ENCODE results near the gene ISY1. TPM values are rescaled to one million over a fixed set of nuclear protein-coding genes. Genes with fewer than 3 reads are reported as not detected.
A peak's percentile ranks its signal among the peaks of the same experiment; 100 is the strongest.

The ISY1 gene
- polyA plus RNA-seq, 1 donor (not counting 4 experiments of a cell fraction or from before 2014, with no cell fraction given): 25.5 TPM

DNA sequence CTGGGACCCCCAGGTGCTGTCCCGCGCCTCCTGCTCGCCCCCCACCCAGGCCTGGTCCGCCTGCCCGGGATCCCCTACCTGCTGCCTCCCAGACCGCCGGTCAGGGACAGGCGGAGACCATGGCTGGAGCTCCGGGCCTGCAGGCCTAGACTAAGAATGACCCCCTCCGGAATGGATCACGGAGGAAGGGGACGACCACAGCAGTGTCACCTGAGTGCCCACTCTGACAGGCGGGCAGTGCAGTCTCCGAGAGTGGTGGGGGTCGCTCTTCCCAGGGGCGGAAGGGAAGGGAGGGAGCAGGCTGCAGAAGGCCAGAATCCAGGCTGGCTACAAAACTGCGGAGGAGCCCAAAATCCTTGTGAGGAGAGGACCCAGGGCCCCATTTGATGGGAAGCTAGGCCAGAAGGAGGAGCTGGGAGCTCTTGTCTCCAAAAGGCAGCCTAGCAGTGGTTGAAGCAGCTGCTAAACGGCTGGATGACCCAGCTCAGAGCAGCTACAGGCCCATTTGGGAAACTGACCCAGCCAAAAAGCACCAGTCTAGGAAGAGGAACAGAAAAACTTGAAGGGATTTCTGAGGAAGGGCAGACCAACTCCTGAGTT is 38.4 kb downstream of the ISY1 start:
- Histone ChIP-seq H3K4me3 (ENCODE audit: control insufficient read depth in 2 of 3, extremely low read depth in 1 of 3, insufficient read depth in 2 of 3, low read depth in 1 of 3, low read length in 3 of 3) (no peak overlapping the region), H3K4me2 (ENCODE audit: control insufficient read depth, extremely low read depth, insufficient read depth, low read depth, low read length) (no peak overlapping the region), H3K27ac (ENCODE audit: control insufficient read depth, insufficient read depth, low read length) (no peak overlapping the region), H3K9me1 (ENCODE audit: control insufficient read depth, extremely low read depth, insufficient read depth, low read length) (no peaks in the 10 kb centered on the region), H3K4me1 (ENCODE audit: control insufficient read depth, extremely low read depth, insufficient read depth, low read length) (peaks cover 25% of the 10 kb centered on the region), H3K36me3 (ENCODE audit: control insufficient read depth in 2 of 2, extremely low read depth in 1 of 2, insufficient read depth in 2 of 2, low read length in 2 of 2) (peaks cover 7 to 10% of the 10 kb centered on the region in 2 experiments), H3K79me2 (ENCODE audit: control insufficient read depth, insufficient read depth, low read length) (peaks cover 27% of the 10 kb centered on the region), H4K20me1 (ENCODE audit: control insufficient read depth, extremely low read depth, insufficient read depth, low read length) (peaks cover 7% of the 10 kb centered on the region), H3K9me3 (ENCODE audit: control insufficient read depth, low read depth, low read length) (no peaks in the 10 kb centered on the region), H3K27me3 (ENCODE audit: control insufficient read depth, extremely low read depth, insufficient read depth, low read length) (no peaks in the 10 kb centered on the region), H3K9ac (ENCODE audit: control insufficient read depth, extremely low read depth, insufficient read depth, low read length) (no peak overlapping the region), H2AFZ (ENCODE audit: control insufficient read depth, low read length) (no peak overlapping the region)
- DNase-seq (ENCODE audit: low read depth, low spot score): no peak
- FAIRE-seq: no peak
- dilution Hi-C loops (cut with MboI; ENCODE audit: extremely low pct_ligation_motif_present, low sequenced_read_pairs): no loop called here
- TF ChIP-seq EZH2 (IDR thresholded peaks at IDR 0.05; ENCODE audit: low read length): no peak
- TF ChIP-seq, protein P1, sequence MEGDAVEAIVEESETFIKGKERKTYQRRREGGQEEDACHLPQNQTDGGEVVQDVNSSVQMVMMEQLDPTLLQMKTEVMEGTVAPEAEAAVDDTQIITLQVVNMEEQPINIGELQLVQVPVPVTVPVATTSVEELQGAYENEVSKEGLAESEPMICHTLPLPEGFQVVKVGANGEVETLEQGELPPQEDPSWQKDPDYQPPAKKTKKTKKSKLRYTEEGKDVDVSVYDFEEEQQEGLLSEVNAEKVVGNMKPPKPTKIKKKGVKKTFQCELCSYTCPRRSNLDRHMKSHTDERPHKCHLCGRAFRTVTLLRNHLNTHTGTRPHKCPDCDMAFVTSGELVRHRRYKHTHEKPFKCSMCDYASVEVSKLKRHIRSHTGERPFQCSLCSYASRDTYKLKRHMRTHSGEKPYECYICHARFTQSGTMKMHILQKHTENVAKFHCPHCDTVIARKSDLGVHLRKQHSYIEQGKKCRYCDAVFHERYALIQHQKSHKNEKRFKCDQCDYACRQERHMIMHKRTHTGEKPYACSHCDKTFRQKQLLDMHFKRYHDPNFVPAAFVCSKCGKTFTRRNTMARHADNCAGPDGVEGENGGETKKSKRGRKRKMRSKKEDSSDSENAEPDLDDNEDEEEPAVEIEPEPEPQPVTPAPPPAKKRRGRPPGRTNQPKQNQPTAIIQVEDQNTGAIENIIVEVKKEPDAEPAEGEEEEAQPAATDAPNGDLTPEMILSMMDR (optimal IDR thresholded peaks at IDR 0.05 in 1 of 3, IDR thresholded peaks at IDR 0.05 in 1 of 3, conservative IDR thresholded peaks at IDR 0.05 in 1 of 3; ENCODE audit: extremely low read depth in 1 of 3, insufficient read depth in 2 of 3, low read length in 3 of 3): no peak

DNA sequence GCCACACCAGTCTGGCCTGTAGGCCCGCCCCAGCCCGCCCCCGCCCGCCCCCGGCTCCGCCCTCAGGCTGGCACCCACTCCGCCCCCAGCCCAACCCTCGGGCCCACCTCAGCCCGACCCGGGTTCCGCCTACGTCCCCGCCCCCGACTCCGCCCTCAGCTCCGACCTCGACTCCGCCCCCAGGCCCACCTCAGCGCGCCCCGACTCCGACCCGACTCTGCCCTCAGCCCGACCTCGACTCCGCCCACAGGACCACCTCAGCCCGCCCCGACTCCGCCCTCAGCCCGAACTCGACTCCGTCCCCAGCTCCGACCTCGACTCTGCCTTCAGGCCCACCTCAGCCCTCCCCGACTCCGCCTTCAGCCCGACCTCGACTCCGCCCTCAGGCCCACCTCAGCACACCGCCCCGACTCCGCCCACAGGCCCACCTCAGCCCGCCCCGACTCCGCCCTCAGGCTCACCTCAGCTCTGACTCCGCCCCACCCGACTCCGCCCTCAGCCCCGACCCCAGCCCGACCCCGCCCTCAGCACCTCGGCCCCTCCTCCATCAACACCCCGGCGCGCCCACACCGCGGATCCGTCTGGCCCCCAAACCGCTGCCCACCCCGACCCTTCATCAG is 39.0 kb downstream of the ISY1 start, which contains the start of gene RAB43:
Gene RAB43, minus strand, starts transcription at position 13 of the 620 bp plus-strand sequence. CDS start 315 bp downstream, outside the sequence.
- peak; percentile 56 for DNase-seq (ENCODE audit: low read depth, low spot score)
- H3K27me3 ChIP-seq (ENCODE audit: control insufficient read depth, extremely low read depth, insufficient read depth, low read length): no peaks in the 10 kb centered on the region
- H3K4me1 ChIP-seq (ENCODE audit: control insufficient read depth, extremely low read depth, insufficient read depth, low read length): peaks cover 25% of the 10 kb centered on the region
- no peaks in the 10 kb centered on the region for H3K9me3 ChIP-seq (ENCODE audit: control insufficient read depth, low read depth, low read length)
- TF ChIP-seq, protein P1 (optimal IDR thresholded peaks at IDR 0.05 in 1 of 3, IDR thresholded peaks at IDR 0.05 in 1 of 3, conservative IDR thresholded peaks at IDR 0.05 in 1 of 3; ENCODE audit: extremely low read depth in 1 of 3, insufficient read depth in 2 of 3, low read length in 3 of 3): no peak
- no peak for TF ChIP-seq EZH2 (IDR thresholded peaks at IDR 0.05; ENCODE audit: low read length)
- peaks cover 6 to 10% of the 10 kb centered on the region in 2 experiments for H3K36me3 ChIP-seq (ENCODE audit: control insufficient read depth in 2 of 2, extremely low read depth in 1 of 2, insufficient read depth in 2 of 2, low read length in 2 of 2)
- H2AFZ ChIP-seq (ENCODE audit: control insufficient read depth, low read length): peak within 1 kb of the TSS; percentile 76
- peaks cover 33% of the 10 kb centered on the region for H3K79me2 ChIP-seq (ENCODE audit: control insufficient read depth, insufficient read depth, low read length)
- peaks cover 7% of the 10 kb centered on the region for H4K20me1 ChIP-seq (ENCODE audit: control insufficient read depth, extremely low read depth, insufficient read depth, low read length)
- dilution Hi-C loops (cut with MboI; ENCODE audit: extremely low pct_ligation_motif_present, low sequenced_read_pairs): no loop called here
- H3K4me2 ChIP-seq (ENCODE audit: control insufficient read depth, extremely low read depth, insufficient read depth, low read depth, low read length): peak within 1 kb of the TSS; percentile 97
- H3K9ac ChIP-seq (ENCODE audit: control insufficient read depth, extremely low read depth, insufficient read depth, low read length): peak within 1 kb of the TSS; percentile 83
- H3K9me1 ChIP-seq (ENCODE audit: control insufficient read depth, extremely low read depth, insufficient read depth, low read length): no peaks in the 10 kb centered on the region
- peak within 1 kb of the TSS; percentile 56 to 90 (median 61) for H3K4me3 ChIP-seq (ENCODE audit: control insufficient read depth in 2 of 3, extremely low read depth in 1 of 3, insufficient read depth in 2 of 3, low read depth in 1 of 3, low read length in 3 of 3)
- FAIRE-seq: no peak
- H3K27ac ChIP-seq (ENCODE audit: control insufficient read depth, insufficient read depth, low read length): peak within 1 kb of the TSS; percentile 96

Measured in keratinocyte (primary cell).